GM12865 (cell line): ENCODE measurements around the gene HEG1.

Experiments used
- DNase-seq: peaks from one replicate; pipeline ENCODE4 v3.0.0; 2010; ENCODE audit warnings: low read depth
- H3K4me3 ChIP-seq: 2 replicates; pipeline ENCODE4 v1.5.1; 2011; ENCODE audit warnings: mild to moderate bottlenecking, low read depth, low read length, control low read depth
- CTCF ChIP-seq: IDR thresholded peaks from 2 replicates; pipeline ENCODE4 v1.5.1; 2011; ENCODE audit warnings: low read length, control low read depth, low read depth, inconsistent platforms; ENCODE audit not compliant: insufficient read depth; ENCODE audit errors: missing control alignments

Gene HEG1

GRCh38 chr3:124972457-124972856 lies 83.3 kb downstream of the HEG1 start:
- no peak for TF ChIP-seq CTCF
- DNase-seq, result no peak
- H3K4me3 ChIP-seq, result no peak overlapping the region

DNA sequence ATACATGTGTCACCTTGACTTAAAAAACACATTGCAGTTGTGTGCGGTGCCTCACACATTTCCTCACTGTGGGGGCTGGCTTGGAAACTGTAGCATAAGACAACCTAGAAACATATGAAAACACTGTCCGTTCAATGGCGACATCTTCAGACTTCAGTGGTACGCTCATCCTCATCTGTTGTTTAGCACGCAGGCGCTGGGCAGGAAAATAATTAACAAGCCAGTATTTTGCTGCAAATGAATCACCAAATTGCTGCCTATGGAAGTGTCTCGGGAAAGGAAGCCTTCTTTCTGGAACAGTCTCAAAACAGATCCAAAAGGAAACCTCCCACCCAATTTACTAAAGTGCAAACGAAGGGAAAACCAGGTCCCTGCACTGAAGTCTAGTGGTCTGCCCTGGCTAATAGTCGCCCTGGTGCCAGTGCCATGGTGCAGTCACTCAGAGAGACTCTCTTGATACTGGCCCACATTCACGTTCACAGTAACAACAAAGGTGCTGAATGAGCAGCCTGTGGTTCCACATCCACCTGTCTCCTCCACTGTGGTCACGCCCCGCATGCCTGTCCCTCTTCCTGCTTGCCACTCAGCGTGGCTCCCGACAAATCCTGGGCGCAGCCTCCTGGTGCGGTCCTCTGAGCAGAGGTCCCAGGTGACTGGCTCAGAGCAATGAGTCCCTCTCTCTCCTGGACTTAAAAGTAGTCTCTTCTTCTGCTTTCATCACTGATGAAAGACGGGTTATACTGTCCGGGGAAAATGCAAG lies 85.7 kb downstream of the HEG1 start:
- no peak for DNase-seq
- no peak overlapping the region for H3K4me3 ChIP-seq
- TF ChIP-seq CTCF, result no peak

GRCh38 chr3:124969190-124969589 lies 86.6 kb downstream of the HEG1 start:
- no peak for DNase-seq

GRCh38 chr3:124967964-124968363 lies 87.8 kb downstream of the HEG1 start:
- DNase-seq, result no peak
- no peak for TF ChIP-seq CTCF
- H3K4me3 ChIP-seq, result no peak overlapping the region

More at GRCh38 chr3:124969190-124969589, 86.6 kb downstream of the HEG1 start:
- no peak overlapping the region for H3K4me3 ChIP-seq
- no peak for TF ChIP-seq CTCF

DNA sequence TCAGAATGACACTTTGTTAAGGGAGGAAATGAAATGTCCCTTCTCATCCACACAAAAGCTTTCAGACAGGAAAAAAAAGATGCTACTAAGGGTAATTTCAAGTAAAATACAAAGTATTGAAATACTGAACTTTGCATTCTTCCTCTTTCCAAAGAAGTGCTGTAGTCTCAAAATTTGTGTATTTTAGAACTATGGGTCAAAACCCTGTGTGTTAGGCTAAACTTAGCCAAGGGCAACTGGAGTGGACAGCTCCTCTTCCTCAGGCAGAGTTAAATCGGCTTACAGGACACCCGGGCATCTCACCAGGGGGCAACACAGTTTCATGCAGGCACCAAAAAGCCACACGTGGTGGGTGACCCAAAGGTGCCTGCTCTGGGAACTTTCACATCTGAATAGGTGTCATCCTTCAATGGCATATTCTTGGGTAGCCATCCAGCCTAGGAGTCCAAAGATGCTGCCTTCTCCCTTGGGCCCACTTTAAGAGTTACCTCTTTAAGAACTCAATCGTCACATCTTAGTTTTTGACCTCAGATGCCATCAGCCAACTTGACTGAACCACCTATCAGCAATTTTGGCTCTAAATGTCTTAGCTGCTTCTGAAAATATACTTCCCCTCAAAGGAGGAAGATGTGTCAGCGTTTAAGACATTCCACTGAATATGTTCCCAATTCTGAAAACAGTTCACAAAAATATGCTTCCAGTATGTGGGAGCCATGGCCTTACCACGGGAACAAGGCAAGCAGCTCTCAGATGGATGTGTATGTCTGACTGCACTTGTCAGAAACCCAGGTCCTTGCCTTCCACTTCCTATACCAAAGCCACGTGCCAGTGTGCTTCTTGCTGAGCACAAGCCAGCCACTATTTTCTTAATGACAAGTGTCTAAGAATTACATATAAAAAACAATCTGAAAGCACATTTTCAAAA lies 89.0 kb downstream of the HEG1 start:
- no peak for TF ChIP-seq CTCF
- H3K4me3 ChIP-seq, result no peak overlapping the region
- DNase-seq, result no peak

GRCh38 chr3:124965413-124965812 lies 90.4 kb downstream of the HEG1 start:
- no peak overlapping the region for H3K4me3 ChIP-seq
- no peak for TF ChIP-seq CTCF
- DNase-seq, result peak; percentile 31
